Stimulated activated CD8-positive, alpha-beta memory T cell treated with anti-CD3 and anti-CD28 coated beads, Interleukin-2, amount 100 ng/mL, for 1 hour (primary cell): ENCODE data around the gene TJP2.

Experiments used
- DNase-seq, 2 donors: peaks; one replicate each; pipeline ENCODE4 v3.0.0-alpha.2; 2020; ENCODE audit warnings: low read depth in 2 of 2

The TJP2 gene

GRCh38 chr9:69191231-69191630 lies 17.2 kb downstream of the TJP2 start:
- DNase-seq, result no peak

DNA sequence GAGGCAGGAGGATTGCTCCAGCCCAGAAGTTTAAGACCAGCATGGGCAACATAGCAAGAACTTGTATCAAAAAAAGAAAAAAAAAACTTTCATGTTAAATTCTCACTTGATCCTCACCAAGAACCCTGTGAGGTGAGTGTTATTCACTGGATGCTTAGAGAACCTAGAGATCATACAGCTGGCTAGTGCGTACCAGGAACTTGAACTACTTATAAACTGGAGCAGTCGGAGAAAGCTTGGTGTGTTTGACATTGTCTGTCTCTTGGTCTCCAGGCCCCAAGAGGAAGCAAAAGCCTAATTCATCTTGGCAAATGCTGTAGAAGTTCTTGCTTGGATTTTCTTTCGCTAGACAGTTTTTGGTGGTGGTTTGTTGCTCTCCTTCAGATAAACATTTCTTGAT lies 18.1 kb downstream of the TJP2 start:
- DNase-seq, result no peak

DNA sequence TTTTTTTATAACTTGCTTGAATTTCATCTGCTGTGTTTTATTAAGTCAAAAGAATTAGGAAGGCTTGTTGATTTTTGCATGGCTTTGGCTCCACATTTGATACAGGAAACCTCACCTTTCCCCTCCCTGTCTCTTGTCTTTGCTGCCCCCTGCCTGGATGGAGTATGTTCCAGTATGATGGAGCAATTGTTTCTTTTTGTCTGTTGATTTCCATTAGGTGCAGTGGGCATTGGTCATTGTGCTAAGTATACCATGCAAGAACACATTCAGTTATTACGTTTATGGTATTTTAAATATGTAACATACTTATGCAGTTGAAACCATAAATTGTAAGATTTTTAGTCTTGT lies 19.6 kb downstream of the TJP2 start:
- DNase-seq, result no peak

DNA sequence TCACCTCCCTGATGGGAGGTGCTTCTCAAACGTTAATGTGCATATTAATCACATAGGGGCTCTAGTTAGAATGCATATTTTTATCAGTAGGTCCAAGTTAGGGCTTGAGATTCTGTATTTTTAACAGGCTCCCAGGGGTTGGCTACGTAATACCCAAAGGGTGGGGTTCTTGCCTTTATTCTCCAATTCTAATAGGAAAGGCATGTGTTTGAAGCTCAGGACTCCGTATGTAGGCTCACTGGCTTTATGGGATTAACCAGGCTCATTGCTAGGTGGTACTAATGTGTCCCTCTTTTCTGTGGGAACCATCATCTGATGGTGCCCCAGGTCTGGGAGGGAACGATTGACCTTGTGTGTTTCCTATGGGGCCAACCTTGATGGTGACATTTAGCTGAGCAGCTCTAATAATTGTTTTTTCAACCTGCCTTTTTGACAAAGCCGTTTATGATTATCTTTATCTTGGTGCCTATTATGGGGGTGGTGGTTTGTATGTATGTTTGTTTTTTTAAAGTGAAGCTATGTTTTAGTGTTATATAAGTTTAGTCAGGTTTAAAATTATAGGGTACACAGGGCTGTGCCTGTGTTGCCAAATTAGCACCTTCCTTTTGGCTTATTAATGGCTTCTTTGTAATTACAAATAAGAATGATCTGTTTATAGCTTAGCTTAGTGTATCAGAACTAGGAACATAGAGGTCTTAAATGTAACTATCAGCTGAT lies 20.8 kb downstream of the TJP2 start:
- DNase-seq, result no peak

- DNase-seq, result no peak
Observed at GRCh38 chr9:69195668-69196067, 21.6 kb downstream of the TJP2 start.

- DNase-seq, result no peak
Observed at GRCh38 chr9:69197687-69198086, 23.6 kb downstream of the TJP2 start.

- DNase-seq, result no peak
Observed at GRCh38 chr9:69198521-69199220, 24.6 kb downstream of the TJP2 start.

DNA sequence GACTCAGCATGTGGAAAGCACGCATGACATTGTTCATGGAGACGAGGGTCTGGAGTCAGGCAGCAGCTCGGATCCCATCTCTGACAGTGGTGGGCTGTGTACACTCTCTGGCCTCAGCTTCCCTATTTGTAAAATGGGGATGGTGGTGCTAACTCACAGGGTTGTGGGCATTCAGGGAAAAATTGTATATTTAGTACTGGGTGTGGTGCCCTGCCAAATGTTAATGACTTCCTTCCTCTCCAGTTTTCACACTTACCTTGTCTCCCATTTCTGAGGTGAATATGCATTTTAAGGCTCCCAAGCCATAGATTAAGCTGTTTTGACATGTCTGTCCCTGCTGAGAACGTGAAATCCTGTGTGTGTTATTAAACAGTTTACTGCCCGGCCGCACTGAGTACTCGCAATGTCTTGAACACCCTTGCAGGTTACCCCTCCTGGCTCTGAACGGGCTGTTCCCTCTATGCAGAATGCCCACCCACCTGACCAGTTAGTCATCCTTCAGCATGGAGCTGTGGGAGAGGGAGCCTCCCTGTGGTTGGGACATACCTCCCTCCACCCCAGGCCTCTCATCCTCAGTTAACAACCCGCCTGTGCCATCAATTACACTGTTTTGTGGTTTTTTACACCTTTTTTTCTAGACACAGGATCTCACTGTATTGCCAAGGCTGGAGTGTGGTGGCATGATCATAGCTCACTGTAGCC lies 25.8 kb downstream of the TJP2 start:
- DNase-seq, result no peak

- no peak for DNase-seq
Observed at GRCh38 chr9:69202556-69202955, 28.5 kb downstream of the TJP2 start.

GRCh38 chr9:69204326-69204725 lies 30.2 kb downstream of the TJP2 start:
- no peak for DNase-seq

DNA sequence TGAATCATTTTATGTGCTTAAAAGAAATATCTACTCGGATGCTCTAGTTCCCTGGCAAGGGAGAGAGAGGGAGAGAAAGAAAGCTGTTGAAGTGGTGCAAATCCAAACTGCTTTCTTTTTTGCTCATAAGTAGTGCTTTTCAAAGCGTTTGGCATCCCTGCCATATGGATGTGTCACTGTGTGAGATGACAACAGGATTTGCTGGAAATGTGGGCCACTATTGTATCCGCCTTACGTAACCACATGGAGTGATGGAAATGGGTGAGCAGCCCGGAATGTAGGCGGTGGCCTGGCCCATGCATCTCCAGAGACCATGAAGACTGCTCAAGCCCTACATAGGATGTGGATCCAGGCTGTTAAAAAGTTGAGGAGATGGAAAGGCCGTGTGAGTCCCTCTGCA lies 30.8 kb downstream of the TJP2 start:
- no peak for DNase-seq

- DNase-seq, result no peak
Observed at GRCh38 chr9:69206047-69206446, 32.0 kb downstream of the TJP2 start.

DNA sequence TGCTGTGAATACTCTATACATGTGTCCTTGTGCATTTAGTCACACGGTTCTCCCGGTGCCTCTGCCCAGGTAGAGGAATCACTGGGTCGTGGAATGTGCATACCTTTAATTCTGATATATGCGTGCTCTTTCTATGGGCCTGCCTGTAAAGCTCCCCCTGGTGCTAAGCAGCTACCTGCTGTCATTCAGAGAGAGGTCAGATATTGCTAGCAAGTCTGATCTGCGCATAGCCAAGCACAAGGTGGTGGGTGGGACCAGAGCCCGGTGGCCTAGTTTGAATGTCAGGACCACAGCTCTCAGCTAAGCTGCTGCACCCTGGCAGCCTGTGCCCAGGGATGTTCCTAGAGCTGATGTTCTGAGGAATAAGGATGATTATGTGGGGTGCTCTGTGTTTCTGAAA lies 33.4 kb downstream of the TJP2 start:
- DNase-seq, result no peak

DNA sequence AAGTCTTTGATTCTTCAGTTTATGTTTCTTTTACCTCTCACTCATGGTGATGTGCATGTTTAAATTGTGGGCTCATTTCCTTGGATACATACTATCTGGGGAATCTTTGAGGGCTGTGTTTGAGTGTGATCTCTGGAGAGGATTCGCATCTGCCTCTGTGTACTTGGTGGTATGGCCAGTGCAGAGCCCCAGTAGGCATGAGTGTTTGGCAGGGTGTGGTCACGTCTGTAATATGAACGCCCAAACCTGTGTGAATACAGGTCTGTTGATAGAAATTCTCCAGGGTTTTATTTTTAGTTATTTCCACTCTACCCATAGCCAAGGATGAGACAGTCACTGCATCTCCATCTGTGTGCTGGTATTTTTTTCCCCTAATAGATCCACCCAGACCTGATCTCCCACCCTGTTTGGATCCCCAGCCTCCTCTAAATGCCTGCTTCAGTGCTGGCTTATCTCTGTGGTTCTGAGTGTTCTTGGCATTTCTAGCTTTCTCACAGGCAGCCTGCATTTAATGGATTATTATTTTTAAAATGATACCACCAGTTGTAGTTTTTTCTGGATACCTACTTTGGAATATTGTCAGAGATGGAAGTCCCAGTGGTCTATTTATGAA lies 37.5 kb downstream of the TJP2 start:
- DNase-seq, result no peak

DNA sequence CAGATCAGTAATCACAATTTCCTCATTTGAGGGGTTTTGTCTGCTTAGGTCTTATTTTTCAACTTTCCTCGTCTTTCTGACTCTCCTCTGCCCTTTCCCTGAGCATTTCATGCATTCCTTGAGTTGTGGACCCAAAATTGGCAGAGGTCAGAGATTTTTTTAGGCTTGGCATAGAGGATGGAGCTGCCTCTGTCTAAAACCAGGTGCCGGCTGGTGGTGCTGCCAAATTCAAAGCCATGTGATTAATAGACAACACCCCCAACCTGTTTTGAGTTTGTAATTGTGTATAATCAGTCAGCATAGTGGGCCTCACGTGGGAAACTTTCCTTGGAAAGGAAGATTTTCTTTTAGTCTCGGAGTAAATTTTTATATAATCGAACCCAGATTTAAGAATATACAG lies 39.6 kb downstream of the TJP2 start:
- DNase-seq, result no peak

DNA sequence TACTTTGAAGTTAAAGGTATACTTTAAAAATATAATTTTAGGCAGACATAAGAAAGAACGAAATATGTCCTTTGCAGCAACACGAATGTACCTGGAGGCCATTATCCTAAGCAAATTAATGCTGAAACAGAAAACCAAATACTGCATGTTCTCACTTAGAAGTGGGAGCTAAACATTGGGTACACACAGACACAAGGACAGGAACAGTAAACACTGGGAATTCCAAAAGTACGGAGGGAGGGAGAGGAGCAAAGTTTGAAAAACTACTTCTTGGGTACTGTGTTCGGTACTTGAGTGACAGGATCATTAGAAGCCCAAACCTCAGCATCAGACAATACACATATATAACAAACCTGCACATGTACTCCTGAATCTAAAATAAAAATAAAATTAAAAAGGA lies 40.9 kb downstream of the TJP2 start:
- no peak for DNase-seq

GRCh38 chr9:69215774-69216485 lies 41.9 kb downstream of the TJP2 start:
- no peak for DNase-seq

DNA sequence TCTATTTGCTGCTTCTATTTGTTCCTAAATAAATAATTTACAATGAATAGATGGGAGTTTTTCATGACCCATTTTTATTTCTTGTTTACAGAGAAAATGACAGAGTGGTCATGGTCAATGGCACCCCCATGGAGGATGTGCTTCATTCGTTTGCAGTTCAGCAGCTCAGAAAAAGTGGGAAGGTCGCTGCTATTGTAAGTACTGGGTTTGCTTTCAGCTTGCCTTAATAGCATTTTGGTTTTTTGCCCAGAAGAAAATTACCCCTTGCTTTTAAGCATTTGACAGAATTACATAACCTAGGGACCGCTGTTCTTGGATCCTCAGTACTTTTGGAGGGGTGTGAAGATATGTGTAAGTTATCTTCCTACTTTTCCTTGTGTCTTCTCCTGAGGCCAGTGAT lies 44.1 kb downstream of the TJP2 start:
- no peak for DNase-seq

GRCh38 chr9:69221036-69221435 lies 47.0 kb downstream of the TJP2 start:
- no peak for DNase-seq

DNA sequence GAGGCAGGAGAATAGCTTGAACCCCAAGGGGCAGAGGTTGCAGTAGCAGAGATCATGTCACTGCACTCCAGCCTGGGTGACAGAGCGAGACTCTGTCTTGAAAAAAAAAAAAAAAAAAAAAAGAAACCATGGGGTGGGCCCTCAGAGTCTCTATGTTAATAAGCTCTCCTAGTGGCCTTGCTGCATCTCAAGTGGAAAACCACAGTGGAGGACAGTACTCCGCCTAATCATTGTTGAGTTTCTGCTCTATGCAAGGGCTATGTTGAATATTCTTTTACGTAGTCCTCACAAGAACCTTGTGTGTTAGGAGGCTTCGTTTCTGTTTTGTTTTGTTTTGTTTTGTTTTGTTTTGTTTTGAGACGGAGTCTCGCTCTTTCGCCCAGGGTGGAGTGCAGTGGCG lies 48.9 kb downstream of the TJP2 start:
- no peak for DNase-seq

DNA sequence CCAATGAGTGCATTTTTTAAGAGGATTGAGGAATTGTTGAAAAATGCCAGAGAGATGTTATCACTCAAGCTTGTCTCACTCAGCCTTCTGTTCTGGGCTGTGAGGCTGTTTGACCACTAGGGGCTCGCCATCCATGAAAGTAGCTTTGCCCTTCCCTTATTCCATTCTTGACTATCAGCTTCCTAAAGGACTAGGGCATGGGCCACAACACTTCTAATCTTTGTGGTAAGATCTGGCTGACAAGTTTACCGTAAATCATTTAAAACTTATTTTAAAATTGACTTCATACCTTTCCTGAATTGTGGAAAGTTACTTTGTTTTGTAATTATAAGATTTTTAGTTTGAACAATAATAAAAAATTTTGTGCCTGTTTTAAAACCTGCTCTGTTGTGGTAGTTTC lies 49.5 kb downstream of the TJP2 start:
- DNase-seq, result no peak

DNA sequence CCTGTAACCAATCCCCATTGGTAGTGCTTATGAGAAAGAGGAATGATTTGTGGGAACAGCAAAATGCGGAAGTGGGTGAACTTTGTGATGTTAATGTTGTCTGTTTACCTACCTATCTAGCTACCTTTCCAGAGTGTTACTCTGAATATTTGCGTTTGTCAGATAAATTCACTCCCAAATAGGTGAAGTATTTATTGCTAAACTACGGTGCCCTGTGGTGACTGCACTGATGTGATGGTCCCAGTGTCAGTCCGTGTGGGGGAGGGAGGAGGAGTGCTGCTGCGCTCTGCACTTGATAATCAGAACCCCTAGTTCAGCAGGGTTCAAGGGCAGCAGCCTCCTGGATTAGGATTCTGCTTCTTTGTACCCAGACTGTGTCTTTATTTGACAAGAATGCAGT lies 55.3 kb downstream of the TJP2 start:
- DNase-seq, result no peak
